Spleen (tissue), 7 donors: ENCODE measurements around the gene CDK14.

ENCODE experiments used
- CTCF ChIP-seq, 11 experiments: fragments of 200-600 bp in 7 of 11; fragments of 450-650 bp in 4 of 11; sonication (generic) in 4 of 11; IDR thresholded peaks in 8 of 11; conservative IDR thresholded peaks in 3 of 11; 1 replicate in 7 of 11; 2 replicates in 4 of 11; pipeline versions ENCODE4 v1.4.0 to v1.8.0; 2016 to 2021; ENCODE audit warnings: antibody characterized with exemption in 11 of 11, inconsistent platforms in 4 of 11, mild to moderate bottlenecking in 1 of 11
- POLR2AphosphoS5 ChIP-seq, 3 donors: sonication (generic); formaldehyde crosslinking; IDR thresholded peaks; one replicate each; pipeline ENCODE4 v1.5.1; 2017; ENCODE audit warnings: antibody characterized with exemption in 3 of 3
- donor health status: DM: no; HTN: no; CAD: no; lungs with moderate emphysema.
- donor health status: DM: no; HTN: no; CAD: no.
- donor health status: DM: no; HTN: no; CAD: no.

GRCh38 chr7:90740386-90740785 is 144.3 kb downstream of the CDK14 start:
- TF ChIP-seq CTCF (IDR thresholded peaks at IDR 0.05 in 8 of 11, conservative IDR thresholded peaks at IDR 0.05 in 3 of 11) (no peak), POLR2AphosphoS5 (IDR thresholded peaks at IDR 0.05) (no peak)
